ENCODE measurements around the gene SLC4A5.

Gene SLC4A5

DNA sequence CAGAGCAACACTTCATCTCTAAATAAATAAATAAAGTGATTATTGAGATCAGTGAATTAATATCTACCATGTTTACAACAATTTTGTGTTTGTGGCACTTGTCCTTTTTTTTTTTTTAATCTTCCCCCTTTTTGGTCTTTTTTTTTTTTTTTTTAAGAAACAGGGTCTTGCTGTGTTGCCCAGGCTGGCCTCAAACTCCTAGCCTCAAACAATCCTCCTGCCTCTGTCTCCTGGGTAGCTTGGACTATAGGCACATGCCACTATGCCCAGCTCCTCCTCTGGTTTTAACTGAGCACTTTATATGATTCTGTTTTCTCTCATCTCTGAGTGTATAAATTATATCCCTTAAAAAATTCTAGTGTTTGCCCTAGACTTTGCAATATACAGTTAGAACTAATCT lies 30.3 kb downstream of the SLC4A5 start:
- DNase-seq, result no peak

DNA sequence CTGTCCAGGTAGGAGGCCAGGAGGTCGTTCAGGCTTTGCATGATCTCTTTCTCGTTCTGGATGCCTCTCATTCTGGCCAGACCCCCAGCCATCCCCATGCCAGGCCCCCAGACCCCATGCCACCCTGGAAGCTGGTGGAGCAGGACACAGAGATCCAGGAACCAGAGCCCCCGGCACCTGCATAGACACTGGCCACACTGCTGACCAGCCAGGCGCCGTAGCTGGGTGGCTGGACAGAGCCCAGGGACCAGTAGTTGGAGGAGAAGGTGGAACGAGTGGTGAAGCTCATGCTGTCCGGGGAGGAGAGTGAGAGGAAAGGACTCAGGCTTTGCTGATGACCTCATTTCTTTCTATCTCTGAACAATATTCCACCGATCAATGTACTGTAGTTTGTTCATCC lies 35.5 kb downstream of the SLC4A5 start:
- no peak for DNase-seq

DNA sequence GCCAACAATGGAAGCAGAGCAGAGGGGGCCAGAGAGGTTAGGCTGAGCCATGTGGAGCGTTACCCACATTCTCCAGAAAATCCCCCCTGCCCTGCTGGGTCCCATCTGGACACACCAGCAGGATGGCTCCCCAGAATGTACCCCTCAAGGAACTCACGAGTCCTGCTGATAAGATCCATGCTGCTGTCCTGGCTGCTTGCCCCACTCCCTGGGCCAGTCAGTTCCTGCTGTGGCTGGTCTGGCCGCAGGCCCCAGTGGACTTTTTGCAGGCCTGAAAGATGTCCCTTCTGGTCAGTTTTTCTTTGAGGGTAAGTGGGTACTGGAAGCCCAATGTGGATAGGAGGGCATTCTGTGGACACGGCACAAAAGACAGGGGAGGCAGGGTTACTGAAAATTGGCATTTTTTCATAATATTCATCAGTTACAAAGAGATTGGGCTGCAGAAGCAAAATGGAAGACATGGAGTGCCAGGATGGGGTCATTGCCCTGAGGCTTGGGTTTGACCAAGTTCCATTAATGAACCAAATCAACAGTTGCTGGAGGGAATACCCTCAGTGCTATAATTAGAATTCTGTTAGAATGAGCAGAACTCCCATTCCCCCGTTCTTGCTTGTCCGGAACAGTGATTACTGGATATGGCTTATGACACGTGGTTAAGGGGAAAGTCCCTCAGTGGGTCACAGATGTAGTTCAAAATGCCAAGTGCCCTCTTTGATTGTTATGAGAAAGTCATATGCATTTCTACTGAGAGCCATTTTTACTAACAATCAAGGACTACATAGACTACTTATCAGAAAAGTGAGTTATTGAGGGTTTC lies 38.7 kb downstream of the SLC4A5 start:
- DNase-seq, result no peak

DNA sequence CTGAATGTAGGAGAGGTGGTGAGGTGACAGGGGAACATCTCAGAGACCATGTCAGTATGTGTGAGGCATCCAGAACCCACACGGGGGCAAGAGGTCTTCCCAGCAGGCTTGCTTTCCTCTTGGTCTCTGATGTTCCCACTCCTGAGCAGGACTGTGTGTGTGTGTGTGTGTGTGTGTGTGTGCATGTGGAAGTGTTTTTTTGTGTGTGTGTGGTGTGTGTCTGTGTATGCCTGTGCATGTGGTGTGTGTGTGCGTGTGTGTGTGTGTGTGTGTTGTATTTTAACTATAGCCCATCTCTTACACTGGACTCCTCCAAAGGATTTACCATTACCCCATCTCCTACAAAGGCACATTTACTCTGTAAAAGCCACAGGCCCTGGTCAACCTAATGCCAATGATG lies 40.4 kb downstream of the SLC4A5 start:
- DNase-seq, result no peak

DNA sequence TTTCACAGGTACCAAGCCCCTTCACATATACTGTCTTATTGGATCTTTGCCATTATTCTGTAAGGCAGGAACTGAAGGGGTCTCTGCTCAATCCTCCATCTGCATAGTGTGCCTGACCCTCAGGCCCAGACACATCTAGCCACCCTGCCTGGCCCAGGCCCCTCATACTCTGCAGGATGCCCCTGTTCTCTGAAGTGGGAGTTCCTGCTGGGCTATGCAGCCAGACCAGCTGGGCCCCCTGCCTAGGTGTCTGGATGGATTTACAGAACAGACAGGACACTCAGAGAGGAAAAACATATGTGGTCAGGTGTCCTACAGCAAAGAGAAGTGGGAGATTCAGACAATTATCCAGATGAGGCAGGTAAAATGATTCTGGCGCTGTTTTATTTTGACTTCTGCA lies 42.0 kb downstream of the SLC4A5 start:
- no peak for DNase-seq

DNA sequence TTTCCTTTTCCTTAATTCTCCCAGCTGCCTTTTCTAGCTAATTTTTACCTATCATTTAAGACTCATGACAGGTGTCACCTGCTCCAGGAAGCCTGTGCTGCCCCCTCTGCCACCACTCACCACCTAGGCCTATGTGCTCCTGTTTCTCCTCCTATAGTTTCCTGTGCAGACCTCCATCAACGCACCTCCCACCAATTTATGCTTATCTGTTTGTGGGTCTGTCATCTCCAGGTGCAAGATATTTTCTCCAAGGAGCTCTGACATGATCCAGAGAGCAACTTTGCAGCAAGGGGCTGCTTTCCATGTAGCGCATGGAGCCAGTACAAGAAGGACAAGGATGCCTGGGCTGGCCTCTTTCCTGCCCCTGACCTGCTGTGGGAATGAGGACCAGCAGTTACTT lies 42.7 kb downstream of the SLC4A5 start:
- no peak for DNase-seq

DNA sequence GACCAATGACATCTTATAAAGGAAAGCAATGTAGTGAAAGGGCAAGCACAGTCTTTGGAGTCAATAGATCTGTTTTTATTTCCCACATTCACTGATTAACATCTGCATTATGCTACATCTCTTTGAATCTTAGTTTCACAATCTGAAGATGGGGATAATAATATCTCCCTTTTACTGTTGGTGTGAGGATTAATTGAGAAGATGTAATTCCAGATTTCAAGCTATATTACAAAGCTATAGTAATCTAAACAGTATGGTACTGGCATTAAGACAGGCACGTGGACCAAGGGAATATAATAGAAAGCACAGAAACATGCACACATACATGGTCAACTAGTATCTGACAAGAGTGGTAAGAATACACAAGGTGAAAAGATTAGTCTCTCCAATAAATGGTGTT lies 45.3 kb downstream of the SLC4A5 start:
- no peak for DNase-seq

DNA sequence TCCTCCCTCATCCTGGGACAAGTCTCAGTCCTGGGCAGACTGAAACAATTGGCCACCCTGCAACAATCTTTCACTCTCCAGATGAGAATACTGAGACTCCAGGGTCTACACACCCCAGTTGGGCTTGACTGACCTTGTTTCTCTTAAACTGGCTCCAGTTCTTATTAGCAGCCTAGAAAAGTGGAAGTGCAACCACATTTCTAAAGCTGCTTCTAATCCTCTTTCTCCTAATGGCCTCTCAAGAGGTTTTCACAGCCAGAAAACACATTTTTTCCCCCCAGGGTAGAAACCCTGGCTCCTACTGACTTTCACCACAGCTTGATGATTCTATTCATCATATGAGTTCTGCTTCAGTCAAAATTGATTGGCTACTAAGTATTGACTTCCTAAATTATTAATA lies 45.8 kb downstream of the SLC4A5 start:
- no peak for DNase-seq

DNA sequence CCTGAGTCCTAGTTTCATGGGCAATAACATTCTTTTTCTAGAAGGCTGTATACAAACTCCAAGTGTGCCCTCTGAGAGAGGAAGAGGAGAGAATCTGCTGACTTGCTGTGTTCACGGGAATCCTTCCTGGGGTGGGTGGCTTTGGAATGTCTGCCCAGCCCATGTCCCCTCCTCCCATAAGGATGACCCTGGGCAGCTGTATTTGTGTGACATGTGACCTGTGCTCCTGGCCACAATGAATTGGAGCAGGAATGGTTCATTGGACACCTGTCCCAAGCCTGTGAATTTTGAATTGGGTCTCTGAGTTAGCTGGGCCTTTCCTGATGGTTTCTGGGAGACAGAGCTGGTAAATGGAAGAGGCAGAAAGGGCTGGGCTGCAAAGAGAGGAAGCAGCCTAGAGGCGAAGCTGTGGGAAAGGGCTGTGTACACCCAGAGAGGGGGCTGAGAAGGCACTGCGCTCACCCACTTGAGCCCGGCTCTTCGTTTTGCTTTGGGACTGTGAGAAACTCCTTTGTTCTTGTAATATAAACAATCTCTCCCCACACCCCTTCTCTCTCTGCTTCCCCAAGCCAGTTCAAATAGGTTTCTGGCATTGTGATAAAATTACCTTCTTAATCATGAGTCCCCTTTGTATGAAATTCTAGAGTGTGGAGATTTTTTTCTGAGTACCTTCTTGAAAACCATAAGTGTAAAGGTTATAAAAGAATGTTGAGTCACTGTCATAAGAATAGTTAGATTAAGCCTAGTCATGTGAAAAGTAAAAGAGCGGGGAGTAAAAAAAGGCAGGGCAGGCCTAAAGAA lies 49.8 kb downstream of the SLC4A5 start:
- DNase-seq, result no peak

DNA sequence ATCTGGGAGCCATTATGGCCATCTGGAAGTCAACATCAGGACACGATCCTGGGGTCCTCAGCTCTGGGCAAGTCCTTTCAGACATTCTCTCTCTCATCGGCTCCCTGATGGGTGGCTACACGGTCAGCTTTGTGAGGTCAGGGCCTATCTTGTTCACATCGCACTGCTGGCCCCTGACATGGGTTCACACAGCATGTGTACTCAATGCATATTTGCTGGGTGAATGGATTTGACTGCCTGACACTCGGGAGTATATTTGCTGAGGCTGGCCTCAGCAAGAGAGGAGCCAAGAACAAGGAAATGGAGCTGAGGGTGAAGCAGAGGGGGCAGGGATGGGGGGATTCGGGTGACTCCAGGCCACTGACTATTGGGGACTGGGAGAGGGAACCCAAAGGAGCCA lies 50.5 kb downstream of the SLC4A5 start:
- DNase-seq, result no peak

DNA sequence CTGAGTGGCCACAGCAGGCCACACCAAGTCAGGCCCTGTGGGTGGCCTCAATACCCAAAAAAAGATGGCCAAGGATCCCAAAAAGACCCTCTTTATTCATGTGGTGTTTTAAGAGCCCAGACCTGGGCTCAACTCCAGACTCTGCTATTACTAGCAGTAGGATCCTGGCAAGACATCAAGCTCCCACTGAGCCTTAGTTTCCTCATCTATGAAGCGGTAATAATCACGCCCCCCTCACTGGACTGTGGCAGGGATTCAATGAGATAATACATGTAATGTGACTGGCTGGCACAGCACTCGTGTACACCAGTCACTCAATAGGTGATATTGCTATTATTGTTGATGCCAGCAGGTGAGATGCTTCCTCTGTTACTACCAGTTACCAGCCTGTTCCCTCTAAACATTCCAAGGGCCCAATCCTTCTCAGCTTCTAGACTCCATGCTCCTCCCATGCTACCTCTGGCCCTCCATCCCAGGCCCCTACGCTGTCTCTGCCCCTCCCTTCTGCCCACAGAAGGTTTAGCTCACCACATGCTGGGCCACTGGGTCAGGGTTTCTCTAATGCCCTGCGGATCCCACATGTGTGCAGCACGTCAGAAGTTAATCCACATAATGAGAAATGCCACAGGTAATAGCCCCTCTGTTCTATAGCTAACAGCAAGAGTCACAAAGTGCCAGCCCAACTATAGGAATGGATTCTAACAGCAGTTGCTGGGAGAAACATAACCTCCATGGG lies 51.2 kb downstream of the SLC4A5 start:
- DNase-seq, result no peak

DNA sequence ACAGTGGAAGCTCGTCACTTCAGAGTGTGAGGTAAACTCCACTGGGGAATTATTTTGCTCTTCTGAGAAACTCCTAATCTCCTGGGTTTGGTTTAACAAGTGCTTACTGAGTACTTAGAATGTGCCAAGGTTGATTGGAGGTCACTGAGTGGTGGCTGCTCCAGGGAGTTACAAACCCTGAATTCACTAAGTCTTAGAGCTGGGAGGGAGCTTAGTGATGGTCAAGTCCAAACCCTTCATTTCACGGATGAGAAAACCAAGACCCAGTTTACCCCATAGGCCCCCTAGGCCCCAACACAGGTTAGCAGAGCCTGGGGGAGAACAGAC lies 52.0 kb downstream of the SLC4A5 start:
- DNase-seq, result no peak

DNA sequence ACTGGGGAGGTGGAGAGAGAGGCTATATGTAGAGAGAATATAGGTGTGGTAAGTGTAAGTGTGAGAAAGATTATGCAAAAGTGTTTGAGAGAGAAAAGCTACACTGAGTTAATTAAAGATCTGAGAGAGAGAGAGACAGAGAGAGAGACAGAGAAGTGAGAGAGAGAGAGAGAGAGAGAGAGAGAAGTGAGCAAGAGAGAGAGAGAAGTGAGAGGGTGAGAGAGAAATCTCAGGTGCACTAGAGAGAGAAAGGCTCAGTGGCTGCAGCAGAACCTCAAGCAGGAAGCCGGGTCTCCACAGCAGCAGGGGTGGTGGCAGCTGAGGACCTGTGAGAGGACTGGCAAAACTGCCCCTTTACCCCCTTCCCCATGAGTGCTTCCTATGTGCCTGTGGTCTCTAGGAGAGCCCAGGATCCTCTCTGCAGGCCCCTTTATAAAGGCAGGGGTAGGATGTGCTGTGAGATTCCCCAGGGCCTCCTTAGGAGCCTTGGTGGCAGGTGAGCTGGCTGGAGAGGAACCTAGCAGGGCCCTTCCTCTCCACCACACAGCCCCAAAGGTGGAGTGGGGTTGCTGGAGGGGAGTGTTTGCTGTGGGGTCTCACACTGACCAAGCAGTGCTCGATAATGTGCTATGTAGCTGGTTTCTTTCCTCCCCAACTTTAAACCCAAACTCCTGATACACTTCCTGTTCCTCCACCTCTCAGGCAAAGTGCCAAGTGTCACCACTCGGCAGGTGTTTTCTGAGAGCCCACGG lies 52.6 kb downstream of the SLC4A5 start:
- peak; percentile 23 for DNase-seq

DNA sequence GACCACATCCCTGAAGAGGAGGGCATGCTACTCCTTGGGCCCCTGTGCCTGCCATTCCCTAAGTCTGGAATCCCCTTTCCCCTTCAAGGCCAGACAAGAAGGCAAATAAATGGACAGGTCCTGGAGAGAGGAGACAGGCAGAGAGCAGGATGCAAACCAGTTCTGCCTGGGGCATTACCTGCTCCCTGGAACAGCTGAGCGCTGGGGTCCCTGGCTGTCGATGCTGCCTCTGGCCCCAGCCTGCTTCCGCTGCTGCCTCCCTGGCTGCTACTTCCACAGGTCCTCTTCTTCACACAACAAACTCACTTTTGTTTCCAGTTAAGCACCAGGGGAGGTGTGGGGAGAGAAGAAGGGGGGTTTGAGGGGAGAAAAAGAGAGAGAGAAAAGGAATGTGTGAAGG lies 53.1 kb downstream of the SLC4A5 start:
- DNase-seq, result no peak

DNA sequence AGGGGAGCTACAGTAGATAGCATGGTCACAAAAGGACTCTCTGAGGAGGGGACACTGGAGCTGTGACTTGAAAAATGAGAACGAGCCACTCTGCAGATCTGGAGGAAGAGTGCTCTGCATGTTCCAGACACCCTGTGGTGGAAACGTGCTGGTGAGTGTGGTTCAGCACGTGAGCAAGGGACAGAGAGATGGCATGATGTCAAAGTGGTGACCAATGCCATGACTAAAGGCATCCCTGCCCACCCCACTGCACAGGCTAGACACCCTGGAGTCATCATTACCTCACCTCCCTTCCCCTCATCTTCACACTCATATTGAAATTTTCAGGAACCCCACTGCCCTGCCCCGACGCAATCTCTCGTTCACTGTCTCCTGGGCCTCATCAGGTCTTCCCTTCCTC lies 56.5 kb downstream of the SLC4A5 start:
- no peak for DNase-seq

DNA sequence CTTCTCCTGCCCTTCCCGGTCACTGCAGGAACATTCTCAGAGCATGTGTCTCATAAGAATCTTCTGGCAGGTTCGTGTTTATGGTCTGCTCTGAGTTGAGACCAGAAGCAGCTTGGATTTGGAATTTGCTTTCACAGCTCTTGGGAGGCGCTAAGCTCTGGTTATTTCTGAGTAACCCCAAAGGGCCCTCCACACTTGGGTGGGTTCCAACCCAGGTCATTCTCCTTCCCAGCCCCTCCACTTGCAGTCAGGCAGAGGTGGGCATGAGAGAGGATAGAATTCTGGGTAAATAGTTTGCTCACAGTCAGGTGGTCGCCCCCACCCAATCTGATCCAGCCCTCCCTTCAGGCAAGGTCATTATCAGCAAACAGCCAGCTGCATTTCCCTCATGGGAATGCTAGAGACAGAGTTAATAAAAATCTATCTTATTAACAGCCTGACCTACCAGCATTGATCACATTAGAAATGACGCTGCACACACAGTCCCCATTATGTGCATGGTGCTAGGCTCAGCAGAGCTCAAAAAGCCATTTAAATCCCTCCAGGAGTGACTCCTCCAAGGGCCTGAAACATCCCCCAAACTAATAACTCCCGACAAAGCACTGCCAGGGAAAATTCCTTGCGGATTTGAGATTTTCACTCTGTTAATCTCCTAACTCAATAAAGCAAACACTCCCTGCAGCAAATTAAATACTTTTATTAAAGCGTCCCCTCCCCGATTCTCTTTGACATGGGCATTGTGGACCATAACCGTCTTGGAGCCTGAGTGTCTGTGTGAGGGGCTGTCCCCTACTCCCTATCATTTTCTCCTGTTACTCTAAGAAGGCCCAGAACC lies 61.9 kb downstream of the SLC4A5 start:
- no peak for DNase-seq

DNA sequence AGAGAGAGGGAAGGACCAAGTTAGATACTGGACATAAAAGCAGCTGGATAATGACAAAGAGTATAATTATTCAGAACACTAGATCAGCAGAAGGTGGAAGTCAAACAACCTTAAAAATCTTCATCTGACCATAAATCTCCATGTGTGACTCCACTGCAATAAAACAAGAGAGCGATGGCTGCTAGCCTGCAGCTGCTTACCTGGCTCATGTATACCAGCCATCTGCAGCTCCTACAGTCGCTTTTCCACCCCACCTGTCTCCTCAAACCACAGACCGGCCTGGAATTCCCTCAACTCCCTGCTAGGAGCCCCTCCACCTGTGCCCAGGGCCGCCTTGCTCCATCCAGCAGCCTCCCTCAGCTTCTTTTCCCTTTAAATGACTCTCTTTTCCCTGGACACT lies 64.5 kb downstream of the SLC4A5 start:
- no peak for DNase-seq

DNA sequence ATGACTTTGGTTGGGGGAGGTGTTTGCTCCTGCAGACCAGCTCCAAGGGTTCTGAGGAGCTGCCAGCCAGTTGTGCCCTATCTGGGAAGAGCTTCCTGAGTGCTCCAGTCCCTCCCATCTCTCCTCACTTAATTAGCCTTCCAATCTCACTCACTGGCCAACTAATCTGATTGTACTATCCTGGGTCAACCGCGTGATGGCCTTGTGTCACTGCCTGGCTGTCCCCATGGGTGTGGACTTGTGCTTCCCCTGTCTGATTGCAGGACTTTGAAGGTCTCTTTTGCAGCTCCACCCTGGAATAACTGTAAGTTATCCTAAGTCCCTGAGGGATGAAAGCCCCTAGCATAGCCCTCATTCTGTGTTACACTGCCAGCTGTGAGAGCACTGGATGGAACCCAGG lies 65.0 kb downstream of the SLC4A5 start:
- no peak for DNase-seq

DNA sequence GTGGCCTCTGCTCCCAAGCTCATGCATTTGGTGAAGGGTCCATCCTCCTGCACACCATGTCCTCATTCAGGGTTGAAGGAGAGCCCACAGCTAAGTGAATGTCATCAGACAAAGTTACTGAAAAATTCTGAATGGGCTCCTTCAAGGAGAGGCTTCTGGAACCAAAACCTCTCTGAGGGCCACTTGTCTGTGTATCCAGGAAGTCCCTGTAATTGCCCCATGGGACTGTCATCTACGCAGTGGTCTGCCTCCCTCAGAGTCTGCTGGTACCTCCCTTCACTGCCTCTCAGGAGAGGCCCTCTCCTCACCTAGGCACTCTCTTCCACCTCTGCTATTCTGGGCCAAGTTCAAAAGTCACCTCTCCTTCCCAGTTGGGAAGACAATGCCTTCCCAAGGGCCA lies 68.0 kb downstream of the SLC4A5 start:
- no peak for DNase-seq

DNA sequence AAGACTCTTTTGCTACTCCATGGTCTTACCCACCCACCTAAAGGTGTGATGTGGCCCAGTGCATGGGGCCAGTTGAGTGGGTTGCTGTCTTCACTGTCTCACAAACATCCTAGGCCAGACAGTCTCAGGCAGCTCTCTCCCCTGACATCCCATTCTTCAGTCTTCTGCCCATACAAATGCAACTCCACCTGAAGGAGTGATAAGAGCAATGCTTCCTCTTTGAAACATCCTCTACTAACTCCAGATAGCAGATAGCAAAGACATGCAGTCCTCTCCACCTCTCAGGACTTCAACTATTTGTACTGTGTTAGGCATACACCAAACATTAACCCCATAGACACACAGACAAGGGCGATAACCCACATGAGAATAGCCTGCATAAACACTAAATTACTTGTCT lies 73.5 kb downstream of the SLC4A5 start:
- no peak for DNase-seq

DNA sequence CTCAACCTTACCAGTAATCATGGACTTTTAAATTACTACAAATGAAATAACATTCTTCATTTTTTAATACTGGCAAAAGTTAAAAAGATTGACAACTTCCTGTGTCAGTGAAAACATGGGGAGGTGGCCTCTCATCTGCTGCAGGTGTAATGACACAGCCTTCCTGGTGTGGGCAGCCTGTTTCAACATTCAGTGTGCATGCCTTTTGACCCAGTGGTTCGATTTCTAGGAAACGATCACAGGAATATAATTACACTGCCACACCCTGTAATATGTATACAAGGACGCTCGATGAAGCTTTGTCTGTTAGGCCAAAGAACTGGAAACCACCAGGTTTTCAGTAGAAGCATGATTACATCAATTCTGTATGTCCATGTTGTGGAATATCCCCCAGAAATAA lies 76.1 kb downstream of the SLC4A5 start:
- DNase-seq, result peak; percentile 46

DNA sequence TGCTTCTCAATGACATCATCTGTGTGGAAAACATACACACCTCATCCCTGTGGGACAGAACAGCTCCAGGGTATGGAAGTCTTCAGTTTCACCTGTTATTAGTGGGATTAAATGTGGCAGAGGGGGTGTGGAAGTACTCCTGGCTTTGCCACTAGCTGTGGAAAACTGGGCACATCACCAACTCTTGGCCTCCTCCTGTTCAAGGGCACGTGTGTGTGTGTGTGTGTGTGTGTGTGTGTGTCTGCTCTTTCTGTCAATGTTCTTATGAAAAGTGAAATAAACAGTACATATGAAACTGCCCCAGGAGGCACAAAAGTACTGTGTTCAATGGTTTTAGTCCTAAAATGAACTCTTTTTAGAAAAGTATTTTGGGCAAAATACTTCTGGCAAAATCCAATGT lies 78.9 kb downstream of the SLC4A5 start:
- no peak for DNase-seq
